Lung microvascular endothelial cell (primary cell): Measurements from ENCODE around the gene MACROD1. TPM values are rescaled to one million over a fixed set of nuclear protein-coding genes. Genes with fewer than 3 reads are reported as not detected.
A peak's percentile ranks its signal among the peaks of the same experiment; 100 is the strongest.
"Not testable (repeated sequence)": the region's sequence is repeated elsewhere in the genome, so short reads cannot be mapped to it uniquely, and the experiment has no call there.

Source experiments
- DNase-seq, 2 donors: peaks; one replicate each; pipeline versions ENCODE4 v3.0.0 to v3.0.0-alpha.2; 2010; ENCODE audit warnings: low read depth in 2 of 2
- total RNA-seq: library from RNA; depleted of rRNA; stranded (reverse); fragments of >200 nt; gene quantifications from 2 replicates; pipeline ENCODE4 v1.2.1, GENCODE V29; 2014

Gene MACROD1
- total RNA-seq, 1 donor from 2014 or later, result 31.5 TPM

- peak; percentile 100 for DNase-seq
Measured at GRCh38 chr11:64185693-64186491, 20.0 kb upstream of the MACROD1 start, which contains the start of gene STIP1. STIP1 (plus strand) TSS chr11:64186171; CDS start chr11:64186262, 91 bp downstream.

- DNase-seq, result peak; percentile 91 to 93
Measured at GRCh38 chr11:64185175-64185692, 19.3 kb upstream of the MACROD1 start.

GRCh38 chr11:64183890-64184289 is 18.0 kb upstream of the MACROD1 start:
- DNase-seq, result no peak

- DNase-seq, result peak; percentile 92 to 96
Measured at GRCh38 chr11:64181506-64182411, 15.8 kb upstream of the MACROD1 start.

GRCh38 chr11:64180891-64181290 is 15.0 kb upstream of the MACROD1 start:
- no peak for DNase-seq

- no peak for DNase-seq
Measured at GRCh38 chr11:64178951-64179639, 13.2 kb upstream of the MACROD1 start.

- no peak for DNase-seq
Measured at GRCh38 chr11:64178203-64178602, 12.3 kb upstream of the MACROD1 start.

- no peak for DNase-seq
Measured at GRCh38 chr11:64176751-64177150, 10.8 kb upstream of the MACROD1 start.

- no peak for DNase-seq
Measured at GRCh38 chr11:64173616-64174355, 7.9 kb upstream of the MACROD1 start.

GRCh38 chr11:64170419-64170818 is 4.5 kb upstream of the MACROD1 start:
- DNase-seq, result no peak

- DNase-seq, result peak in 1 of 2 donors; percentile 27
Measured at GRCh38 chr11:64165481-64165841, 452 bp downstream of the MACROD1 start.

GRCh38 chr11:64164392-64165312 is 1.3 kb downstream of the MACROD1 start:
- no peak for DNase-seq

- no peak for DNase-seq
Measured at GRCh38 chr11:64163951-64164350, 2.0 kb downstream of the MACROD1 start.

- not testable (repeated sequence) for DNase-seq
Measured at GRCh38 chr11:64162769-64163168, 3.1 kb downstream of the MACROD1 start.

- DNase-seq, result no peak
Measured at GRCh38 chr11:64161037-64161436, 4.9 kb downstream of the MACROD1 start.

GRCh38 chr11:64157631-64158394 is 8.1 kb downstream of the MACROD1 start:
- DNase-seq, result no peak

- DNase-seq, result no peak
Measured at GRCh38 chr11:64156235-64157011, 9.5 kb downstream of the MACROD1 start.

GRCh38 chr11:64153812-64154211 is 12.1 kb downstream of the MACROD1 start:
- DNase-seq, result no peak
